Hematopoietic multipotent progenitor cell treated with erythropoietin and hydrocortisone succinate and interleukin-3 and kit ligand, for 15 days (in vitro differentiated cells): Measurements from ENCODE around the gene ROR2.

Experiments used
- DNase-seq: peaks from one replicate; pipeline ENCODE4 v3.0.0-alpha.2; 2015; ENCODE audit warnings: low spot score

ROR2 gene

GRCh38 chr9:91736898-91737601 lies 213.0 kb downstream of the ROR2 start:
- DNase-seq = no peak

GRCh38 chr9:91736311-91736710 lies 213.7 kb downstream of the ROR2 start:
- no peak for DNase-seq

GRCh38 chr9:91735049-91735448 lies 215.0 kb downstream of the ROR2 start:
- DNase-seq = no peak

GRCh38 chr9:91734371-91734981 lies 215.6 kb downstream of the ROR2 start:
- DNase-seq = peak; percentile 56

- DNase-seq = no peak
Observed at GRCh38 chr9:91733006-91733624, 216.9 kb downstream of the ROR2 start.

- DNase-seq = no peak
Observed at GRCh38 chr9:91732187-91733005, 217.6 kb downstream of the ROR2 start.

GRCh38 chr9:91730806-91731205 lies 219.2 kb downstream of the ROR2 start:
- no peak for DNase-seq

- no peak for DNase-seq
Observed at GRCh38 chr9:91729558-91729842, 220.5 kb downstream of the ROR2 start.

GRCh38 chr9:91727972-91728371 lies 222.1 kb downstream of the ROR2 start:
- DNase-seq = no peak

GRCh38 chr9:91727316-91727861 lies 222.6 kb downstream of the ROR2 start:
- peak; percentile 29 for DNase-seq

GRCh38 chr9:91726406-91727100 lies 223.5 kb downstream of the ROR2 start:
- no peak for DNase-seq

GRCh38 chr9:91725651-91726050 lies 224.4 kb downstream of the ROR2 start:
- DNase-seq = no peak

- DNase-seq = no peak
Observed at GRCh38 chr9:91724609-91725505, 225.2 kb downstream of the ROR2 start.

GRCh38 chr9:91724068-91724440 lies 226.0 kb downstream of the ROR2 start:
- DNase-seq = no peak

GRCh38 chr9:91723420-91724067 lies 226.5 kb downstream of the ROR2 start:
- DNase-seq = no peak

GRCh38 chr9:91720751-91721705 lies 229.0 kb downstream of the ROR2 start:
- DNase-seq = no peak

- DNase-seq = no peak
Observed at GRCh38 chr9:91720313-91720712, 229.7 kb downstream of the ROR2 start.

GRCh38 chr9:91718071-91718470 lies 232.0 kb downstream of the ROR2 start:
- no peak for DNase-seq

GRCh38 chr9:91716815-91717214 lies 233.2 kb downstream of the ROR2 start:
- no peak for DNase-seq
